GM23338 (cell line): ENCODE results near the gene FAM227A. TPM values are rescaled to one million over a fixed set of nuclear protein-coding genes. Genes with fewer than 3 reads are reported as not detected.

Source experiments
- CREB1 ChIP-seq: fragments of 250-450 bp; sonication (Bioruptor Pico); IDR thresholded peaks from 2 replicates; pipeline ENCODE4 v1.5.0; 2020; ENCODE audit warnings: low read depth, mild to moderate bottlenecking, moderate library complexity
- EZH2 ChIP-seq: fragments of 200-600 bp; sonication (generic); IDR thresholded peaks from one replicate; pipeline ENCODE4 v1.8.0; 2017; ENCODE audit warnings: antibody characterized with exemption, mild to moderate bottlenecking, low read depth; ENCODE audit not compliant: unreplicated experiment
- POLR2AphosphoS5 ChIP-seq: IDR thresholded peaks from 2 replicates; pipeline ENCODE4 v1.6.1; 2016; ENCODE audit warnings: antibody characterized with exemption, low read depth
- REST ChIP-seq: IDR thresholded peaks from one replicate; pipeline ENCODE4 v1.6.1; 2018; ENCODE audit warnings: antibody characterized with exemption; ENCODE audit not compliant: unreplicated experiment
- ZNF114 ChIP-seq: fragments of 250-450 bp; sonication (Bioruptor Pico); IDR thresholded peaks from 2 replicates; pipeline ENCODE4 v1.5.0; 2020; ENCODE audit warnings: mild to moderate bottlenecking, moderate library complexity
- ZNF462 ChIP-seq: fragments of 250-450 bp; sonication (Bioruptor Pico); IDR thresholded peaks from 2 replicates; pipeline ENCODE4 v1.5.0; 2020; ENCODE audit warnings: mild to moderate bottlenecking, moderate library complexity
- polyA plus RNA-seq: library from polyadenylated mRNA; unstranded; fragments of >200 nt; fragmentation: Nextera tagmentation; extraction: Ambion mirVana; gene quantifications from 2 replicates; pipeline ENCODE4 v1.2.1, GENCODE V29; 2016
- total RNA-seq: library from RNA; depleted of rRNA; stranded (reverse); fragments of >200 nt; shearing (Covaris generic); gene quantifications from 2 replicates; pipeline ENCODE4 v1.2.3, GENCODE V29; 2014

The FAM227A gene
- total and polyA plus RNA-seq, 2 experiments from 2014 or later: 5.8 to 11.0 TPM

- TF ChIP-seq ZNF462: no peak
- no peak for TF ChIP-seq CREB1 (CRISPR knock-in tag)
- TF ChIP-seq EZH2: no peak
- TF ChIP-seq REST: no peak
- TF ChIP-seq ZNF114: no peak
- TF ChIP-seq POLR2AphosphoS5: no peak
These were observed 43.8 kb downstream of the FAM227A start (continued) for GRCh38 chr22:38612217-38613006.
